Neuronal stem cell (in vitro differentiated cells): ENCODE results near the gene GSAP.

ENCODE experiments used
- DNase-seq: peaks from one replicate; pipeline ENCODE4 v3.0.0-alpha.2; 2013; ENCODE audit warnings: low spot score
- H2AFZ ChIP-seq: one replicate; pipeline ENCODE4 v1.6.1; 2013; ENCODE audit warnings: mild to moderate bottlenecking, low read length, inconsistent platforms
- H2AK5ac ChIP-seq: 2 replicates; pipeline ENCODE4 v1.6.1; 2013; ENCODE audit warnings: low read depth, mild to moderate bottlenecking, inconsistent platforms, low read length, moderate library complexity, mixed read lengths
- H2BK120ac ChIP-seq: 2 replicates; pipeline ENCODE4 v1.6.1; 2013; ENCODE audit warnings: low read depth, mild to moderate bottlenecking, inconsistent platforms, low read length, moderate library complexity, mixed read lengths
- H2BK12ac ChIP-seq: one replicate; pipeline ENCODE4 v1.6.1; 2013; ENCODE audit warnings: low read length, inconsistent platforms
- H2BK15ac ChIP-seq: 2 replicates; pipeline ENCODE4 v1.6.1; 2013; ENCODE audit warnings: mild to moderate bottlenecking, low read length, inconsistent platforms, mixed read lengths
- H2BK5ac ChIP-seq: one replicate; pipeline ENCODE4 v1.6.1; 2013; ENCODE audit warnings: inconsistent platforms, mild to moderate bottlenecking, low read length, moderate library complexity
- H3K14ac ChIP-seq: one replicate; pipeline ENCODE4 v1.6.1; 2013; ENCODE audit warnings: low read length, inconsistent platforms
- H3K18ac ChIP-seq: 2 replicates; pipeline ENCODE4 v1.6.1; 2013; ENCODE audit warnings: low read length, inconsistent platforms
- H3K23ac ChIP-seq: 2 replicates; pipeline ENCODE4 v1.6.1; 2013; ENCODE audit warnings: low read depth, mild to moderate bottlenecking, mixed read lengths, low read length, inconsistent platforms; ENCODE audit not compliant: poor library complexity
- H3K27ac ChIP-seq: replicated peaks from 3 replicates; pipeline ENCODE4 v1.5.1; 2013; ENCODE audit warnings: low read length, inconsistent platforms
- H3K27me3 ChIP-seq, 3 experiments: 2 replicates each; pipeline ENCODE4 v1.6.1; 2013; ENCODE audit warnings: low read length in 3 of 3, mild to moderate bottlenecking in 2 of 3, inconsistent platforms in 1 of 3, low read depth in 1 of 3, mixed read lengths in 1 of 3, moderate library complexity in 1 of 3; ENCODE audit not compliant: control insufficient read depth in 3 of 3, insufficient read depth in 3 of 3
- H3K36me3 ChIP-seq, 2 donors: replicated peaks in 1 of 2; 2 replicates each; pipeline ENCODE4 v1.6.1; 2013; ENCODE audit warnings: low read length in 2 of 2; ENCODE audit not compliant: control insufficient read depth in 2 of 2, insufficient read depth in 2 of 2
- H3K4ac ChIP-seq: 2 replicates; pipeline ENCODE4 v1.6.1; 2013; ENCODE audit warnings: inconsistent platforms, mild to moderate bottlenecking, low read length, moderate library complexity
- H3K4me1 ChIP-seq, 2 donors: 1 replicate in 1 of 2; 2 replicates in 1 of 2; pipeline ENCODE4 v1.6.1; 2013; ENCODE audit warnings: low read length in 2 of 2, low read depth in 1 of 2; ENCODE audit not compliant: control insufficient read depth in 2 of 2, insufficient read depth in 1 of 2
- H3K4me2 ChIP-seq: one replicate; pipeline ENCODE4 v1.6.1; 2013; ENCODE audit warnings: mild to moderate bottlenecking, low read length, inconsistent platforms; ENCODE audit not compliant: insufficient read depth, poor library complexity, severe bottlenecking
- H3K4me3 ChIP-seq, 2 donors: 2 replicates each; pipeline ENCODE4 v1.5.1; 2013; ENCODE audit warnings: low read length in 2 of 2, mild to moderate bottlenecking in 2 of 2, inconsistent platforms in 1 of 2, moderate library complexity in 1 of 2
- H3K79me1 ChIP-seq: one replicate; pipeline ENCODE4 v1.6.1; 2013; ENCODE audit warnings: low read depth, mild to moderate bottlenecking, inconsistent platforms, low read length, moderate library complexity
- H3K9ac ChIP-seq: one replicate; pipeline ENCODE4 v1.6.1; 2013; ENCODE audit warnings: mild to moderate bottlenecking, low read depth, low read length, inconsistent platforms; ENCODE audit not compliant: poor library complexity
- H3K9me3 ChIP-seq, 2 donors: replicated peaks in 1 of 2; 2 replicates each; pipeline versions ENCODE3 to v1.6.1; 2013; ENCODE audit warnings: low read length in 2 of 2, mild to moderate bottlenecking in 2 of 2, inconsistent platforms in 1 of 2, low read depth in 1 of 2, mixed read lengths in 1 of 2, moderate library complexity in 1 of 2; ENCODE audit not compliant: control insufficient read depth in 2 of 2, insufficient read depth in 1 of 2
- H4K8ac ChIP-seq: one replicate; pipeline ENCODE4 v1.6.1; 2013; ENCODE audit warnings: low read depth, mild to moderate bottlenecking, inconsistent platforms, low read length, moderate library complexity
- H4K91ac ChIP-seq: one replicate; pipeline ENCODE4 v1.6.1; 2013; ENCODE audit warnings: low read length, low read depth, mild to moderate bottlenecking, inconsistent platforms; ENCODE audit not compliant: poor library complexity
- WGBS, 2 donors: extraction: QIAGEN DNeasy Blood & Tissue Kit; methylation state at CpG; one replicate each; pipeline ENCODE4 v1.1.7; 2013; ENCODE audit warnings: missing lambda C conversion rate in 2 of 2, mixed read lengths in 1 of 2; ENCODE audit not compliant: insufficient read length in 2 of 2, insufficient replicate concordance in 1 of 2; ENCODE audit errors: extremely low coverage in 2 of 2; 5-methylcytosine and 5-hydroxymethylcytosine counted together

GSAP gene

DNA sequence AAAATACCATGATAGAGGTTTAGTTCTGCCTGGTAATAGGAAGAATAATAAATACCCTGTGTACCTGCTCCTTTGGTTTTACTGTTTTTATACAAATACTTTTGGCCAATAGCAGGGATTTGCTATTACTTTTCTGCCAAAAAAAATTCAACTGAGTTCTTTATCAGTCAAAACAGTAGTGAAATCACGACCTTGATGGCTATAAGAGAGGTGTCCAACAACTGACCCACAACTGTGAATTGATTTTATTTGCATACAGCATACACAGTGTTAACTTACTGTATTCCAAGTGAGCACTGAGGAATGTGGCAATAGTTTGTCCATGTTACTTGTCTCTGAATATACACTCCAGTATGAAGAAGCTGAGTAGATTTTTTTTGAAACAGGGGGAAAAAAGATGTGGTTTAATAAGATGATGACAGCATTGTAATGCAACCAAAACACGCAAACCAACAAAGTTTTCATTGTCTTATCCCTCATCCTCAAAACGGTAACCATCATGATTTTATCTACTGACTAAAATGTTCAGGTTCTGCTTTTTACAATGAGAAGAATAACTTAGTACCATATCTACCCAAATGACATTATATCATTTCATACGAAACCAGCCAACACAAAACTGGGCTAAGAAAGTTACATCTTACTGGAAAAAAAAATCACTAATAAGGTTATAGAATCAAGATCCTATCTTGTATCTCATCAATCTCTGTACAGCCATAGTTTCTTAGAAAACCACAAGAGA lies 63.3 kb downstream of the GSAP start:
- Histone ChIP-seq H2BK120ac (no peak overlapping the region), H3K79me1 (peaks cover 1% of the 10 kb centered on the region), H3K4me3 (no peak overlapping the region), H4K91ac (no peak overlapping the region), H3K14ac (no peak overlapping the region), H3K9ac (no peak overlapping the region), H3K4me2 (no peak overlapping the region), H3K27me3 (no peaks in the 10 kb centered on the region), H3K23ac (no peak overlapping the region), H4K8ac (no peak overlapping the region), H2AK5ac (no peak overlapping the region), H3K27ac (no peak overlapping the region), H2AFZ (no peak overlapping the region), H2BK15ac (no peak overlapping the region), H3K4me1 (peaks cover 10 to 18% of the 10 kb centered on the region in 2 donors), H2BK5ac (no peak overlapping the region), H2BK12ac (no peak overlapping the region), H3K36me3 (no peaks in the 10 kb centered on the region), H3K18ac (no peak overlapping the region), H3K9me3 (no peaks in the 10 kb centered on the region), H3K4ac (no peak overlapping the region)
- no CpG with 5 or more reads among the region's 4 CpGs for WGBS, 2 donors
- no peak for DNase-seq

DNA sequence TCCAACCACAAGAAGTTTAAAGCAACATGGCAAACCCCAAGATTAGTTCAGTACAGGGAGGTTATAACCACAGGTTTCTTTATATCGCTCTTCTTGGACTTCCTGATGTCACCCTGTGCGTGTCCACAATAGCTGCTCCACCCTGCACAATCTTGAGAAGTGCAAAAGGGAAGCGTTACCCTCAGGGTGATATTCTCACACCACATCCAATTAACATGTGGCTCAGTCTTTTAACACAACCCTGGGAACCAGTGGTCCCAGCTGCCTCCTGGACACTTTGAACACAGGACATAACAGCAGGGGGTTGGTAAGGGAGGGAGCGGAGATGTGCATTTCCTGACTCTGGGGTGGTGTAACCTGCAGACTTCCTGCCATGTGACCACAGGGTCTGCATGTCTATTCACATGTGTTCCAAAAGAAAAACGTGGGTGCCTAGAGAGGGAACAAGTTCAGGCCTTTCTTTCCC lies 64.6 kb downstream of the GSAP start:
- H3K23ac ChIP-seq = no peak overlapping the region
- H3K4ac ChIP-seq = no peak overlapping the region
- H3K36me3 ChIP-seq = no peaks in the 10 kb centered on the region
- no peak overlapping the region for H3K9ac ChIP-seq
- H2BK12ac ChIP-seq = no peak overlapping the region
- DNase-seq = no peak
- no peak overlapping the region for H2AK5ac ChIP-seq
- no peaks in the 10 kb centered on the region for H3K9me3 ChIP-seq
- H2AFZ ChIP-seq = peak overlapping the region; percentile 56
- no CpG with 5 or more reads among the region's 5 CpGs for WGBS, 2 donors
- peaks cover 10 to 18% of the 10 kb centered on the region in 2 donors for H3K4me1 ChIP-seq
- H3K27me3 ChIP-seq = no peaks in the 10 kb centered on the region
- no peak overlapping the region for H4K91ac ChIP-seq
- no peak overlapping the region for H2BK15ac ChIP-seq
- H4K8ac ChIP-seq = no peak overlapping the region
- no peak overlapping the region for H3K14ac ChIP-seq
- no peak overlapping the region for H2BK120ac ChIP-seq
- H3K18ac ChIP-seq = no peak overlapping the region
- no peak overlapping the region for H3K4me2 ChIP-seq
- no peak overlapping the region for H3K4me3 ChIP-seq
- H3K27ac ChIP-seq = no peak overlapping the region
- peaks cover 1% of the 10 kb centered on the region for H3K79me1 ChIP-seq
- no peak overlapping the region for H2BK5ac ChIP-seq

DNA sequence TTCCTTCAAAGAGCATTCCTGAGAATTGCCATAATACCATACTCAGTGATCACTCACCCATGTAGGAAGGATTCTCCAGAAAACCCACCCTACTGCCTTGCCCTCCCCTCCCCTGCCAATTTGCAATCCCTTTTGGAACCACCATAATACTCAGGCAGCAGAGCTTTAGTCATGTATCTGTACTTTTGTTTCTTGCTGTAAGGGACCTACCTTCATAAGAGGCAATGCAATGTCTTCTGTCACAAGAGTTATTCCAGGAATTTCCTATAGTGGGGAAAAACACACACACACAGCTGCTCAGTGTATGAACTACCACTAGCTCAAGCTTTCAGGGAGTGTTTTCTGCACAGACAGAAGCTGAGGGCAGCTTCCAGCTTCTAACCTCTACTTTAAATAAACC lies 67.0 kb downstream of the GSAP start:
- H3K9ac ChIP-seq = no peak overlapping the region
- peak overlapping the region; percentile 57 for H2AFZ ChIP-seq
- no peaks in the 10 kb centered on the region for H3K36me3 ChIP-seq
- H3K23ac ChIP-seq = no peak overlapping the region
- H3K4me1 ChIP-seq = peaks cover 10 to 18% of the 10 kb centered on the region in 2 donors
- H4K8ac ChIP-seq = no peak overlapping the region
- no peak overlapping the region for H3K14ac ChIP-seq
- H3K9me3 ChIP-seq = no peaks in the 10 kb centered on the region
- H2AK5ac ChIP-seq = no peak overlapping the region
- H3K4me2 ChIP-seq = no peak overlapping the region
- H3K27ac ChIP-seq = no peak overlapping the region
- H2BK15ac ChIP-seq = no peak overlapping the region
- H4K91ac ChIP-seq = no peak overlapping the region
- H2BK5ac ChIP-seq = no peak overlapping the region
- no peak overlapping the region for H2BK12ac ChIP-seq
- H3K4me3 ChIP-seq = no peak overlapping the region
- no peak overlapping the region for H3K18ac ChIP-seq
- H3K4ac ChIP-seq = no peak overlapping the region
- no peak overlapping the region for H2BK120ac ChIP-seq
- H3K27me3 ChIP-seq = no peaks in the 10 kb centered on the region
- no peaks in the 10 kb centered on the region for H3K79me1 ChIP-seq
- DNase-seq = no peak

DNA sequence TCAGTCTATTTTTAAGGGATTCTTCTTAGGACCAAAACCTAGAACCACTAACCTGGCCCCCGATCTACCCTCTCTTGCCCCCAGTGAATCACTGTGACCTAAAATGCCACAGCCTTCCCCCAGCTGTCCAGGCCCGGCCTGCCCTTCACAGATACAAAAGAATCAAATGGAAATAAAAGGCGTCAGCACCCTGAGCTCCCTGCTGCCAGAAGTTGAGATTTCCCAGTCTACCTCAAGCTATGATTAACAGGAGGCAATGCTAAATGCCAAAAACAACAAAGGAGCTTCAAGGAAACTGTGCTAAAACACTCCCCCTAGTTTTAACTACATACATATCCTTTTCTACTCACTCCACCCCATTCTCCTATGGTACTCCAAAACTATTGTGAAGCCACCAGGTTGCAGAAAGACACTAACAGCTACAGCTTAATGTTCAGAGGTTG lies 67.8 kb downstream of the GSAP start:
- Histone ChIP-seq H3K23ac (no peak overlapping the region), H3K36me3 (no peaks in the 10 kb centered on the region), H3K79me1 (no peaks in the 10 kb centered on the region), H4K91ac (no peak overlapping the region), H2BK5ac (no peak overlapping the region), H2AFZ (peak overlapping the region; percentile 57), H3K4ac (no peak overlapping the region), H3K4me3 (no peak overlapping the region), H3K27ac (no peak overlapping the region), H2BK15ac (no peak overlapping the region), H2BK12ac (no peak overlapping the region), H4K8ac (no peak overlapping the region), H2BK120ac (no peak overlapping the region), H2AK5ac (no peak overlapping the region), H3K14ac (no peak overlapping the region), H3K4me2 (no peak overlapping the region), H3K9ac (no peak overlapping the region), H3K27me3 (no peaks in the 10 kb centered on the region), H3K18ac (no peak overlapping the region), H3K4me1 (peaks cover 10 to 15% of the 10 kb centered on the region in 2 donors), H3K9me3 (no peaks in the 10 kb centered on the region)
- no peak for DNase-seq
- no CpG with 5 or more reads among the region's 3 CpGs for WGBS, 2 donors
